GM12875 (cell line): ENCODE measurements around the gene CSRP1.
A peak's percentile ranks its signal among the peaks of the same experiment; 100 is the strongest.
"Not testable (repeated sequence)": the region's sequence is repeated elsewhere in the genome, so short reads cannot be mapped to it uniquely, and the experiment has no call there.

Experiments used
- H3K4me3 ChIP-seq: one replicate; pipeline ENCODE4 v1.5.1; 2011; ENCODE audit warnings: low read depth, low read length, control low read depth
- TF ChIP-seq, protein P1 (sequence below): IDR thresholded peaks from 2 replicates; pipeline ENCODE4 v1.5.1; 2011; ENCODE audit warnings: low read depth, mild to moderate bottlenecking, control low read depth, inconsistent platforms, low read length, moderate library complexity, borderline replicate concordance; ENCODE audit not compliant: insufficient read depth

Gene CSRP1

GRCh38 chr1:201483373-201483949 is 23.5 kb downstream of the CSRP1 start:
- H3K4me3 ChIP-seq: no peak overlapping the region
- TF ChIP-seq, protein P1, sequence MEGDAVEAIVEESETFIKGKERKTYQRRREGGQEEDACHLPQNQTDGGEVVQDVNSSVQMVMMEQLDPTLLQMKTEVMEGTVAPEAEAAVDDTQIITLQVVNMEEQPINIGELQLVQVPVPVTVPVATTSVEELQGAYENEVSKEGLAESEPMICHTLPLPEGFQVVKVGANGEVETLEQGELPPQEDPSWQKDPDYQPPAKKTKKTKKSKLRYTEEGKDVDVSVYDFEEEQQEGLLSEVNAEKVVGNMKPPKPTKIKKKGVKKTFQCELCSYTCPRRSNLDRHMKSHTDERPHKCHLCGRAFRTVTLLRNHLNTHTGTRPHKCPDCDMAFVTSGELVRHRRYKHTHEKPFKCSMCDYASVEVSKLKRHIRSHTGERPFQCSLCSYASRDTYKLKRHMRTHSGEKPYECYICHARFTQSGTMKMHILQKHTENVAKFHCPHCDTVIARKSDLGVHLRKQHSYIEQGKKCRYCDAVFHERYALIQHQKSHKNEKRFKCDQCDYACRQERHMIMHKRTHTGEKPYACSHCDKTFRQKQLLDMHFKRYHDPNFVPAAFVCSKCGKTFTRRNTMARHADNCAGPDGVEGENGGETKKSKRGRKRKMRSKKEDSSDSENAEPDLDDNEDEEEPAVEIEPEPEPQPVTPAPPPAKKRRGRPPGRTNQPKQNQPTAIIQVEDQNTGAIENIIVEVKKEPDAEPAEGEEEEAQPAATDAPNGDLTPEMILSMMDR: no peak

DNA sequence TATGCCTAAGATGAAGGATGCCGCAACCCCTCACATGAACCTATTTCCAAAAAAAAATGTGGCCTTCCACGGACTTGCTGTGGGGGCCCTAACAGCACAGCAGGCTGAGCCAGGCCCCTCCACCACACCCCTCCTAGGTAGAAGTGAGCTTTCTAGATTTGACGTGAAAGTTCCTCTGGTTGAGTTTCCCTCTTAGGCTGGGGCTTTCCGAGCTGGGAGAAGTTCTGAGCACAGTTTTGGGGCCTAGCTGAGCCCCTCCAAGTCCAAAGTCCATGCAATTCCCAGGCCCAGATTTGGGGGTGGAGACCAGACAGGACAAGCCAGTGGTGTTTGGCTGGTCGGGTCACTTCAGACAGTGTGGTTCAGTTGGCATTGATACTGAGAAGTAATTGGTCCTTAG is 24.2 kb downstream of the CSRP1 start:
- H3K4me3 ChIP-seq: no peak overlapping the region
- TF ChIP-seq, protein P1: no peak

- TF ChIP-seq, protein P1: peak; percentile 96
These were observed 25.0 kb downstream of the CSRP1 start for GRCh38 chr1:201481761-201482493.

GRCh38 chr1:201481004-201481380 is 25.9 kb downstream of the CSRP1 start:
- H3K4me3 ChIP-seq: no peak overlapping the region
- TF ChIP-seq, protein P1: no peak

More at GRCh38 chr1:201481761-201482493, 25.0 kb downstream of the CSRP1 start:
- no peak overlapping the region for H3K4me3 ChIP-seq

DNA sequence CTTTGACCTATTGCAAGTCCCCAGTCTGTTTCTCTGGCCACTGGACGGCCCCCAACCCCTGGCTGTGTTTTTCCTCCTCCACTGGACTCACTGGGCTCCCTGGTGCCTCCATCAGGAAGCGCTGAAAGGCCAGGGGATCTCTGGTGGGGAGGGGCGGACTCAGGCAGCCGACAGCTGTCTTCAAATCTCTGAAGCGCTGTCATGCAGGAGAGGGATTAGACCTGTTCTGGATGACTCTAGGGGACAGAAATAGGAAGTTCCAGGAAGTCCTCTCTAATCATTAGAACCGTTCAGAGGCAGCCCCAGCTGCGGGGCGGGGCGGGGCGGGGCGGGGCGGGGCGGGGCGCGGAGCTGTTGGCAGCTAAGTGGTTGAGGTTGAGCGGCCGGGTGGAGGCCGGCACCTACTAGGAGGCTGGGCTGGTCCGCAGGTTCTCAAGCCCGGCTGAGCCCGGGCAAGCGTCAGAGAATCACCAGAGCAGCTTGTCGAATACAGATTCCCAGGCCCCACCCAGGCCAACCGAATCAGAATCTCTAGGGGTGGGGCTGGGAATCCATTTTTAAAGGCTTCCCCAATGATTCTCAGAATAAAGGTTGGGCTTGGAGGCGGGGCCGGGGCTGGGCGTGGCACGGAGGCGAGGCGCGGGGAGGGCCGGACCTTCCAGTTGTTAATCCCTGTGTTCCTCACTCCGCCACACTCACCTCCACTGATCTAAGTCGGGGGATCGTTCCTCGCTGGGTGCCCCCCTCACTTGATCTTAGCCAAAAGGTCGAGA is 26.5 kb downstream of the CSRP1 start:
- TF ChIP-seq, protein P1: no peak
- H3K4me3 ChIP-seq: peak overlapping the region; percentile 19

DNA sequence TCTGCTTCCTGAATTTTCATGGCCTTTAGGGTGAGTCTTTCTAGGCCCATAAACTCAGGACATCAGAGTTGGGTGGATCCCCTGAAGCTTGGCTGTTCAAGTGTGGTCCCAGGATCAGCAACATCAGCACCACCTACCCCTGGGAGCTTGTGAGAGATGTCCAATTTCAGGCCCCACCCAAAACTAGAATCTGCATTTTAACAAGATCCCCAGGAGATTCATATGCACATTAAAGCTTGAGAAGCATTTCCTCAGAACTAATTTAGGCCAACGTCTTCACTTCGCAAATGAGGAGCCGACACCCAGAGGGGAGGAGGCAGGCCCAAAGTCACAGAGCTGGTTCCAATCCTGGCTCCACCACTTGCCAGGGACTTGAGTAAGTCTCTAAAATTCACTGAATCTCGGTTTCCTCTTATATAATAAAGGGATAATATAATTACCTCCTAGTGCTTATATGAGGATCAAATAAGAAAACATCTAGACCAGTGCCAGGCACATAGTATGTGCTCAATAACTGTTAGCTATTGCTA is 27.7 kb downstream of the CSRP1 start:
- TF ChIP-seq, protein P1: no peak
- H3K4me3 ChIP-seq: no peak overlapping the region

DNA sequence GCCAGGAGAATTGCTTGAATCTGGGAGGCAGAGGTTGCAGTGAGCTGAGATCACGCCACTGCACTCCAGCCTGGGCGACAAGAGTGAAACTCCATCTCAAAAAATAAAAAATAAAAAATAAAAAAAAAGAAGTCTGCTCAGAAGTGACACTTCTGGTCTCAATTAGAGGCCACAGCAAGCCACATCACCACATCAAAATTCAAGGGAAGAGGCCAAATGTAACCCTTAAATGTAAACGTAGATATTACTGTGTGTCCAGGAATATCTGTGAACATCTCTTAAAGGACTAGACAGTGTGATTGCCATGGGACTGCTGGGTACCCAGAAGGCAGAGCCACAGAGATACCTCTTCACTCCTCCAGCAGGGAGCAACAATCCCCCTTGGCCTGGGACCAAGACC is 28.3 kb downstream of the CSRP1 start:
- not testable (repeated sequence) for H3K4me3 ChIP-seq
